IMR-90 (cell line): Measurements from ENCODE around the gene CCKAR. TPM values are rescaled to one million over a fixed set of nuclear protein-coding genes. Genes with fewer than 3 reads are reported as not detected.

ENCODE experiments used
- ATAC-seq: fragments of 200-7000 bp; cut with Tn5 transposase; 2 replicates; pipeline ENCODE4 v1.9.1; 2020; ENCODE audit warnings: low read depth, mild to moderate bottlenecking, moderate library complexity
- BruUV-seq: library from RNA; stranded (reverse); fragments of 400-500 nt; replicated peaks from 2 replicates; lab custom pipeline; 2021; lab: Mats Ljungman, UMichigan
- CTCF ChIA-PET: fragments of 300-600 bp; formaldehyde crosslinking; extraction: SDS; loops from one replicate; lab custom pipeline; 2021; ENCODE audit warnings: antibody characterized with exemption; lab: Yijun Ruan, JAX
- POLR2A ChIA-PET: fragments of 300-600 bp; sonication (Branson Sonifier 250); formaldehyde crosslinking; loops from one replicate; lab custom pipeline; 2022; ENCODE audit warnings: antibody characterized with exemption; ENCODE audit not compliant: unreplicated experiment; lab: Charles Lee
- DNase-seq: peaks from one replicate; pipeline ENCODE4 v3.0.0; 2013
- H2AFZ ChIP-seq: replicated peaks from 2 replicates; pipeline ENCODE3; 2013; ENCODE audit warnings: low read length, mild to moderate bottlenecking; ENCODE audit not compliant: poor library complexity
- H2AK5ac ChIP-seq: 2 replicates; pipeline ENCODE4 v1.6.1; 2013; ENCODE audit warnings: low read depth, low read length, inconsistent platforms
- H2AK9ac ChIP-seq: replicated peaks from 2 replicates; pipeline ENCODE3; 2013; ENCODE audit warnings: mild to moderate bottlenecking, low read depth, low read length, moderate library complexity; ENCODE audit not compliant: poor library complexity
- H2BK120ac ChIP-seq: 2 replicates; pipeline ENCODE4 v1.6.1; 2013; ENCODE audit warnings: low read depth, low read length, inconsistent platforms
- H2BK15ac ChIP-seq: 3 replicates; pipeline ENCODE4 v1.6.1; 2013; ENCODE audit warnings: low read depth, low read length, inconsistent platforms
- H2BK20ac ChIP-seq: 2 replicates; pipeline ENCODE4 v1.6.1; 2013; ENCODE audit warnings: low read depth, mild to moderate bottlenecking, inconsistent platforms, low read length, moderate library complexity
- H2BK5ac ChIP-seq: 2 replicates; pipeline ENCODE4 v1.6.1; 2013; ENCODE audit warnings: mild to moderate bottlenecking, low read depth, low read length, inconsistent platforms; ENCODE audit not compliant: poor library complexity, severe bottlenecking
- H3K14ac ChIP-seq: replicated peaks from 2 replicates; pipeline ENCODE4 v1.6.1; 2013; ENCODE audit warnings: low read depth, low read length, inconsistent platforms
- H3K18ac ChIP-seq: 2 replicates; pipeline ENCODE4 v1.6.1; 2013; ENCODE audit warnings: low read depth, low read length, control low read depth
- H3K23ac ChIP-seq: 2 replicates; pipeline ENCODE4 v1.6.1; 2013; ENCODE audit warnings: low read depth, low read length, inconsistent platforms
- H3K27ac ChIP-seq: 2 replicates; pipeline ENCODE4 v1.5.1; 2013; ENCODE audit warnings: mild to moderate bottlenecking, control low read depth, low read length; ENCODE audit not compliant: insufficient read depth
- H3K27me3 ChIP-seq: 2 replicates; pipeline ENCODE4 v1.6.1; 2013; ENCODE audit warnings: low read length; ENCODE audit not compliant: control insufficient read depth, insufficient read depth
- H3K36me3 ChIP-seq: 2 replicates; pipeline ENCODE4 v1.6.1; 2013; ENCODE audit warnings: low read length, mixed read lengths; ENCODE audit not compliant: control insufficient read depth, insufficient read depth
- H3K4ac ChIP-seq: 2 replicates; pipeline ENCODE4 v1.6.1; 2013; ENCODE audit warnings: low read depth, low read length, inconsistent platforms
- H3K4me1 ChIP-seq: 2 replicates; pipeline ENCODE4 v1.6.1; 2013; ENCODE audit warnings: low read length, mixed read lengths; ENCODE audit not compliant: control insufficient read depth, insufficient read depth
- H3K4me2 ChIP-seq: 2 replicates; pipeline ENCODE4 v1.6.1; 2013; ENCODE audit warnings: low read depth, mild to moderate bottlenecking, control low read depth, low read length, moderate library complexity
- H3K4me3 ChIP-seq: 2 replicates; pipeline ENCODE4 v1.5.1; 2013; ENCODE audit warnings: low read depth, mild to moderate bottlenecking, control low read depth, low read length, moderate library complexity; ENCODE audit not compliant: insufficient read depth
- H3K56ac ChIP-seq: 2 replicates; pipeline ENCODE4 v1.6.1; 2013; ENCODE audit warnings: low read length, inconsistent platforms; ENCODE audit not compliant: insufficient read depth; ENCODE audit errors: extremely low read depth
- H3K79me1 ChIP-seq, 2 experiments: 2 replicates each; pipeline ENCODE4 v1.6.1; 2013; ENCODE audit warnings: low read length in 2 of 2, inconsistent platforms in 1 of 2, low read depth in 1 of 2
- H3K9ac ChIP-seq: 2 replicates; pipeline ENCODE4 v1.6.1; 2013; ENCODE audit warnings: low read depth, low read length, control low read depth
- H3K9me1 ChIP-seq: 2 replicates; pipeline ENCODE4 v1.6.1; 2013; ENCODE audit warnings: low read length, inconsistent platforms; ENCODE audit not compliant: insufficient read depth
- H3K9me3 ChIP-seq: 2 replicates; pipeline ENCODE4 v1.6.1; 2013; ENCODE audit warnings: low read length; ENCODE audit not compliant: control insufficient read depth, insufficient read depth
- H4K20me1 ChIP-seq: 2 replicates; pipeline ENCODE4 v1.6.1; 2013; ENCODE audit warnings: low read length, inconsistent platforms; ENCODE audit not compliant: insufficient read depth
- H4K5ac ChIP-seq: 2 replicates; pipeline ENCODE4 v1.6.1; 2013; ENCODE audit warnings: mild to moderate bottlenecking, low read depth, low read length, control low read depth
- H4K8ac ChIP-seq, 2 experiments: 2 replicates each; pipeline ENCODE4 v1.6.1; 2013; ENCODE audit warnings: low read depth in 2 of 2, low read length in 2 of 2, control low read depth in 1 of 2, inconsistent platforms in 1 of 2
- H4K91ac ChIP-seq: 2 replicates; pipeline ENCODE4 v1.6.1; 2013; ENCODE audit warnings: low read depth, low read length, inconsistent platforms; ENCODE audit not compliant: insufficient read depth
- FOS ChIP-seq: fragments of 150-350 bp; IDR thresholded peaks from 2 replicates; pipeline ENCODE4 v1.6.1; 2016; ENCODE audit warnings: low read depth, low read length
- MXI1 ChIP-seq: IDR thresholded peaks from 2 replicates; pipeline ENCODE4 v1.6.1; 2012; ENCODE audit warnings: low read depth, mild to moderate bottlenecking, low read length, moderate library complexity, borderline replicate concordance
- SMC3 ChIP-seq: fragments of 150-350 bp; IDR thresholded peaks from 2 replicates; pipeline ENCODE4 v1.6.1; 2016; ENCODE audit warnings: low read depth, mild to moderate bottlenecking, antibody characterized with exemption, low read length, moderate library complexity
- WGBS, 2 experiments: methylation state at CpG; one replicate each; pipeline versions ENCODE4 v1.1.5 to v1.1.7; 2013; ENCODE audit warnings: missing lambda C conversion rate in 2 of 2; ENCODE audit not compliant: insufficient read length in 1 of 2; ENCODE audit errors: extremely low coverage in 2 of 2; 5-methylcytosine and 5-hydroxymethylcytosine counted together
- dilution Hi-C: fragments of 300-500 bp; cut with HindIII; formaldehyde crosslinking; loops from one replicate; pipeline ENCODE4 v1.14.3; 2018; ENCODE audit warnings: low sequenced_read_pairs; ENCODE audit not compliant: unreplicated experiment
- in situ Hi-C: fragments of 300-500 bp; cut with MboI; formaldehyde crosslinking; loops from 3 replicates; pipeline ENCODE4 v1.14.3; 2019; ENCODE audit warnings: low sequenced_read_pairs, inconsistent platforms, mixed read lengths
- intact Hi-C: fragments of 100-400 bp; cut with micrococcal nuclease; formaldehyde crosslinking; loops from 2 replicates; pipeline ENCODE4 v1.10.0; 2022
- polyA plus RNA-seq, 3 experiments: library from polyadenylated mRNA; depleted of rRNA; stranded (reverse); fragments of >200 nt; gene quantifications; 2 replicates each; pipeline ENCODE4 v1.2.3, GENCODE V29; 2012; ENCODE audit warnings: low replicate concordance in 1 of 3
- total RNA-seq: library from RNA; depleted of rRNA; stranded (reverse); fragments of >200 nt; gene quantifications from 2 replicates; pipeline ENCODE4 v1.2.3, GENCODE V29; 2012

Gene CCKAR
- total and polyA plus RNA-seq, 2 of the 4 experiments (the other 2 are of a cell fraction) = not detected

DNA sequence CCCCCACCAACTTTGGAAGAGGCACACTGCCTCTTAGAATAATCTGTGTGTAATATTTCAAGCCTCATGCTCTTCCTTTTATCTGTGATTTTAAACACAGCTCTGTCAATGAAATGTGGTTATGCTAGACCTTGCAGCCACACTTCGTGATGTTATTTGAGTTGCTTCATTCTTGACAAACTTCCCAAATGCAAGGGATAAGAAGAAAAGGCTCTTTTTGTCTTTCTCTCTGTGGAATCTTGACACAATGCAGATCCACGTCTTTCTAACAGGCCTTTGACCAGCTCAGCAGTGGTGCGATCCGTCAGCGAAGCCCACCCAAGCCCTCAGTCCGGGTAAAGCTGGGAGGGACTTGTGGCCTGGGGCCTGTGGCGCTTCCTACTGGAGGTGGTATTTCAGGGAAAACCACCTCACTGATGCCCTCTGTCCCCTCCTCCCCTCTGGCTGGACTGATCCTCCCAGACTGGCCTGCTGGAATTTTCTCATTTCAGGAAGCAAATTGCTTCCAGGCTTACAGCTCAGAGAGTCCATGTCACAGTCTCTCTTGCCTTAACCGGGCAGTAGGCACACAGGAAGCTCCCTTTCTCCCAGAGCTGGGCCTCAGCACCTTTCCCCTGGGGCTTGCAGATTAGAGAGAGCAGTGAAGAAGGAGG is 19.5 kb upstream of the CCKAR start:
- Histone ChIP-seq H3K14ac (peak overlapping the region; percentile 41), H2BK20ac (peak overlapping the region; percentile 31; the same call in 1 of the 2 replicates), H2BK5ac (peak overlapping the region; percentile 18), H3K9me1 (no peaks in the 10 kb centered on the region), H3K4me3 (no peak overlapping the region), H3K27me3 (no peaks in the 10 kb centered on the region), H3K9me3 (no peaks in the 10 kb centered on the region), H3K36me3 (no peaks in the 10 kb centered on the region), H3K4me1 (peaks cover 21% of the 10 kb centered on the region), H3K4me2 (peak overlapping the region; percentile 64; the same call in 1 of the 2 replicates), H2AFZ (peak overlapping the region; percentile 10), H3K4ac (peak overlapping the region; percentile 44), H3K79me1 (no peaks in the 10 kb centered on the region), H4K8ac (peak overlapping the region; percentile 16 to 50; a peak in 3 of 4 replicates), H2BK15ac (peak overlapping the region; percentile 71; the same call in 2 of the 3 replicates), H2AK9ac (no peak overlapping the region), H2BK120ac (peak overlapping the region; percentile 54), H3K27ac (peak overlapping the region; percentile 78; the same call in 1 of the 2 replicates), H4K91ac (peak overlapping the region; percentile 20), H3K18ac (peak overlapping the region; percentile 91), H4K20me1 (no peaks in the 10 kb centered on the region), H3K56ac (no peak overlapping the region), H3K9ac (peak overlapping the region; percentile 17; the same call in 1 of the 2 replicates), H2AK5ac (peak overlapping the region; percentile 85), H3K23ac (0 out of 2 replicates have a peak overlapping the region, but pooled peaks have one; percentile 29), H4K5ac (peak overlapping the region; percentile 91)
- POLR2A ChIA-PET = no interaction called here
- TF ChIP-seq MXI1 (no peak), SMC3 (no peak), FOS (no peak)
- dilution Hi-C loops (no loop called here), intact Hi-C loops (no loop called here), in situ Hi-C loops (no loop called here)
- ATAC-seq (peak; percentile 44), DNase-seq (no peak)
- BruUV-seq = no TSS peak
- no CpG with 5 or more reads among the region's 8 CpGs for WGBS, 2 experiments
- CTCF ChIA-PET = interaction anchor here (0.8 to 1.0 kb wide), 2 partner anchors 9 to 16 kb away, joined by 3 to 4 read pairs; no protein-coding TSS in a partner anchor
